GM10266 (cell line): ENCODE measurements around the gene B4GALT2.

Source experiments
- DNase-seq: peaks from one replicate; pipeline ENCODE4 v3.0.0; 2012; ENCODE audit errors: extremely low spot score
- CTCF ChIP-seq: IDR thresholded peaks from 2 replicates; pipeline ENCODE4 v1.5.1; 2012; ENCODE audit warnings: mild to moderate bottlenecking, low read depth; ENCODE audit not compliant: control insufficient read depth, insufficient read depth; ENCODE audit errors: missing control alignments

B4GALT2 gene

GRCh38 chr1:43934101-43934985, 44.7 kb upstream of the B4GALT2 start:
- TF ChIP-seq CTCF = peak; percentile 93
- peak; percentile 94 for DNase-seq

- no peak for DNase-seq
- no peak for TF ChIP-seq CTCF
These were observed 44.1 kb upstream of the B4GALT2 start for GRCh38 chr1:43934986-43935324.

DNA sequence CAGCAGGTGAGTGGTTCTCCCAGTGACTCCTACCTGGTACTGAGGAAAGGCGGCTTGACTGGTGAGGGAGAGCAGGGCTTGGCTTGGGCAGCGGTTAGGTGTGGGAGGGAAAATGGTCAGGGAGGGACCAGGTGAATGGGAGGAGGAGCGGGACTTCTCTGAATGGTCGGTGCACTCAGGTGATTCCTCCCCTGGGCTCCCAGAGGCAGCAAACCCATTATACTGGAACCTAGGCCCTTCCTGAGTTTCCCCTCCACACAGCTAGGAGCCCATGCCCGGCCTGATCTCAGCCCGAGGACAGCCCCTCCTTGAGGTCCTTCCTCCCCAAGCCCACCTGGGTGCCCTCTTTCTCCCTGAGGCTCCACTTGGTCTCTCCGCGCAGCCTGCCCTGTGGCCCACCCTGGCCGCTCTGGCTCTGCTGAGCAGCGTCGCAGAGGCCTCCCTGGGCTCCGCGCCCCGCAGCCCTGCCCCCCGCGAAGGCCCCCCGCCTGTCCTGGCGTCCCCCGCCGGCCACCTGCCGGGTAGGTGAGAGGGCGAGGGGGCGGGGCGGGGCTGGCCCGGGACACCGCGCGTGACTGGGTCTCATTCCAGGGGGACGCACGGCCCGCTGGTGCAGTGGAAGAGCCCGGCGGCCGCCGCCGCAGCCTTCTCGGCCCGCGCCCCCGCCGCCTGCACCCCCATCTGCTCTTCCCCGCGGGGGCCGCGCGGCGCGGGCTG, 43.1 kb upstream of the B4GALT2 start:
- no peak for TF ChIP-seq CTCF
- peak; percentile 42 for DNase-seq

GRCh38 chr1:43936431-43937151, 42.4 kb upstream of the B4GALT2 start:
- DNase-seq = peak; percentile 49
- TF ChIP-seq CTCF = no peak

- DNase-seq = no peak
- TF ChIP-seq CTCF = no peak
These were observed 41.7 kb upstream of the B4GALT2 start for GRCh38 chr1:43937179-43937865.

- TF ChIP-seq CTCF = no peak
- DNase-seq = no peak
These were observed 40.6 kb upstream of the B4GALT2 start for GRCh38 chr1:43938383-43938782.
